Germinal center (tissue), 1 donor: Measurements from ENCODE around the gene PLCD3.

Experiments
- DNase-seq: peaks from one replicate; pipeline ENCODE4 v3.0.0; 2012; ENCODE audit warnings: mixed read lengths, low spot score

The PLCD3 gene

DNA sequence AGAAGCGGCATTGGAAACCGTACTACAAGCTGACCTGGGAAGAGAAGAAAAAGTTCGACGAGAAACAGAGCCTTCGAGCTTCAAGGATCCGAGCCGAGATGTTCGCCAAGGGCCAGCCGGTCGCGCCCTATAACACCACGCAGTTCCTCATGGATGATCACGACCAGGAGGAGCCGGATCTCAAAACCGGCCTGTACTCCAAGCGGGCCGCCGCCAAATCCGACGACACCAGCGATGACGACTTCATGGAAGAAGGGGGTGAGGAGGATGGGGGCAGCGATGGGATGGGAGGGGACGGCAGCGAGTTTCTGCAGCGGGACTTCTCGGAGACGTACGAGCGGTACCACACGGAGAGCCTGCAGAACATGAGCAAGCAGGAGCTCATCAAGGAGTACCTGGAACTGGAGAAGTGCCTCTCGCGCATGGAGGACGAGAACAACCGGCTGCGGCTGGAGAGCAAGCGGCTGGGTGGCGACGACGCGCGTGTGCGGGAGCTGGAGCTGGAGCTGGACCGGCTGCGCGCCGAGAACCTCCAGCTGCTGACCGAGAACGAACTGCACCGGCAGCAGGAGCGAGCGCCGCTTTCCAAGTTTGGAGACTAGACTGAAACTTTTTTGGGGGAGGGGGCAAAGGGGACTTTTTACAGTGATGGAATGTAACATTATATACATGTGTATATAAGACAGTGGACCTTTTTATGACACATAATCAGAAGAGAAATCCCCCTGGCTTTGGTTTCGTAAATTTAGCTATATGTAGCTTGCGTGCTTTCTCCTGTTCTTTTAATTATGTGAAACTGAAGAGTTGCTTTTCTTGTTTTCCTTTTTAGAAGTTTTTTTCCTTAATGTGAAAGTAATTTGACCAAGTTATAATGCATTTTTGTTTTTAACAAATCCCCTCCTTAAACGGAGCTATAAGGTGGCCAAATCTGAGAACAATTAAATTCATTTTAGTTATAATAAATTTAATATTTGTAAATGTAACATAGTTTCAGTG, 17.7 kb upstream of the PLCD3 start:
- no peak for DNase-seq

DNA sequence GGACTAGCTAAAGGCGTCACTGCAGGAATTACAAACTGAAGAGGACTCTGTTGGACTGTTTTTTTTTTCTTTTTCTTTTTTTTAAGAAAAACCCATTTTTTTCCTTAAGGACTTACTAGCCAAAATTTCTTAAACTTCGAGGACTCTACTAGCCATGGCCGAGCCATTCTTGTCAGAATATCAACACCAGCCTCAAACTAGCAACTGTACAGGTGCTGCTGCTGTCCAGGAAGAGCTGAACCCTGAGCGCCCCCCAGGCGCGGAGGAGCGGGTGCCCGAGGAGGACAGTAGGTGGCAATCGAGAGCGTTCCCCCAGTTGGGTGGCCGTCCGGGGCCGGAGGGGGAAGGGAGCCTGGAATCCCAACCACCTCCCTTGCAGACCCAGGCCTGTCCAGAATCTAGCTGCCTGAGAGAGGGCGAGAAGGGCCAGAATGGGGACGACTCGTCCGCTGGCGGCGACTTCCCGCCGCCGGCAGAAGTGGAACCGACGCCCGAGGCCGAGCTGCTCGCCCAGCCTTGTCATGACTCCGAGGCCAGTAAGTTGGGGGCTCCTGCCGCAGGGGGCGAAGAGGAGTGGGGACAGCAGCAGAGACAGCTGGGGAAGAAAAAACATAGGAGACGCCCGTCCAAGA, 16.8 kb upstream of the PLCD3 start:
- peak; percentile 78 for DNase-seq

DNA sequence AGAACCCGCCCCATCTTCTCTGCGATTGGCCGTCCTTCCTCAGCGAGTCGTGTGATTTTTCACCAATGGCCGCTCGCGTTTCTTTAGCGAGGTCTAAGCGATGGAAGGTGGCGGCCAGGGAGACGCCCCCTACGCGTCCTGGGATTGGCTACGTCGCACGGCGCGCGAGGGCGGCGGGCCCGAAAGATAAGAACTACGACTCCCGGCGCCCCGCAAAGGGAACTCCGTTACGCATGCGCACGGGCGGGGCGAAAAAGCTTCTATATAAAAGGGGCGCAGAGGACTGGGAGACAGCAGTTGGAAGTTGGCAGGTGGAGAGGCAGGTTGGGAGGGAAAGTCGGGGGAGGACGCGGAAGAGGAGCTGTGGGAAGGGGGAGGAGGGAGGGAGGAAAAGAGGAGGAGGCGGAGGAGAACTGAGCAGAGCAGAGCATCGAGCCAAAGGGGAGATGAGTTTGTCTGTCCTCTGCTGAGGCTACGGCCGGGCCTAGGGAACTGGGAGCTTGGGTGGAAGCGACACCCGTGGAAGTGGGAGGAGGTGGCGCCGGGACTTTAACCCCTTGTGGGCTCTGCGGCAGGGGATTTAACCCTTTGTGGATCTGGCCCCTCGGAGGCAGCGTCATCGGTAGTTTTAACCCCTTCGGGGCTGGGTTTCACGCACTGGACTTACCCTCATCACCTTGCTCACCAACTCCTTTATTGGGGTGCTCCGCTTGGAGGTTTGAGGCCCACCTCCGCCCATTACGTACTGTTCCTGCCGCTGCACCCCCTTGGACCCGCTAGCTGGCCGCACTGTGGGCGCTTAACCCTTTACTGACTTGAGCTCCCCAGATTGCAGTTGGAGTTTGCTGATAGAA, 16.1 kb upstream of the PLCD3 start, which contains the start of gene HEXIM1:
HEXIM1 (plus strand) TSS at position 293 of the 854 bp plus-strand sequence. CDS start 716 bp downstream, outside the sequence.
- DNase-seq: peak; percentile 99

DNA sequence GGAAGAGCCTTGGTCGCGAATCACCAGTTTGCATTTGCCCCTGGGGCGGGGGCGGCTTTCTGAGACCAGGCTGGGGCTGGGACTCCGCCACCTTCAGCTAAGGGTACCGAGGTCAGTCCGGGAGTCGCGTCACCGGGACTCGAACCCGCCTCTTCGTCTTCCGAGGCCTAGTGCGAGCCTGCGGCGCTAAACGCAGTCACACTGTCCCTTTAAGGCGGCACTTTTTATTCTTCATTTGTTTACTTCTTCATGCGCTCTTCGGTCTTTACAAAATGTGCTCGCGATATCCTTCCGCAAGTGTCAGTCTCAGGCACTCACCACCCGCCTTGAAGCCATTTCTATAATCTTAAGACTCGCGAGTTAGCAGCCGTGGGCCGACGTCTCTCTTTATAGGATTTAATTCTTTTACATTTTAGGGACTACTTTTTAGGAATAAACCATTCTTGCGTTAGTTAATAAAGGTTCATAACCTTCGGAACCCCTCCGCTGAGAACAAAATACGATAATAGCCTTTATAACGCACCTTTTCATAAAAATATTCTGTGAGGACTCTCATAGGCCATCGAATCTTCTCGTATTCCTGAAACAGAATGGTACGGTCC, 15.4 kb upstream of the PLCD3 start:
- peak; percentile 71 for DNase-seq

DNA sequence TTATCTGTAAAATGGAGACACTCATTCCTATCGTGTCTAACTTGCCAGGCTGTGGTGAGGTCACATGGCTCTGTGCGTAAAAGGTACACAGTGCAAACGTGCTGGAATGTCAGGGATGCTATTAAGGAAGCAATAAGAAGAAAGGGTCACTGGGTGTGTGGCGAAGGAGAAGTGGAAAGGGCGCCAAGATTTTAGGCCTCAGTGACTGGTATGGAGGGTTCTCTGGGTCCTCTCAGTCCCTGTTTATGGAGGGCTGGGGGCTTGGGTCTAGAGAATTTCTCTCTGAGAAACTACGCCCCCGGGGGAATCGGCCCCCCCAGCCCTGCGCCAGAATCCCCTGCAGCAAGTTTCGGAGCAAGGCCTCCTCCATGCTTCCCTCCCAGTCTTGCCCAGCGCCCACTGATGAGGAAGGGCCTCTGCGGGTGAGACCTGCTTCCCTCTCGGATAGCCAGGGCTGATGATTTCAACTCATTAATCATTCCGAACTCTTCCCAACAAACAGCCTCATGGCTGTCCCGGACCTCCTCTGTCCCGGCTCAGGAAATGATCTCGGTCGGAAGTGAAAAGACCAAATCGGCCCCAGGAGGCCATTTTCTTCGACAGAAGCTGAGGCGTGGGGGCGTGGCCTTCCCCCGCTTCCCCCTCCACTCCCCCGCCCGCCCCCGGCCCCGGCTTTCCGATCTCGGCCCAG, 14.7 kb upstream of the PLCD3 start:
- DNase-seq: peak; percentile 60

DNA sequence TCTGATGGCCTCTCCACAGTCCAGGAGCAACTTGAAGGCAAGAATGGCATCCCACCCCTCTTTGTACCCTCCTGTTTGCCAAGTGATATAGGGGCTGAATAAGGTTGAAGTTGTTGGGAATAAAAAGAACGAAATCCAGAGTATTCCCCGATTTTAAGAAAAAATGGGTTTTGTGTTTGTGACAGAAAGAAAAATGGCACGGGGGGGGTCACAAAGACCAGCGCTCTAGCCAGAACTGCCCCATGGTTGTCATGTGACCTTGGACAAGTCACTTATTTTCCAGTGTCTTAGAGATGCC, 14.2 kb upstream of the PLCD3 start:
- no peak for DNase-seq

DNA sequence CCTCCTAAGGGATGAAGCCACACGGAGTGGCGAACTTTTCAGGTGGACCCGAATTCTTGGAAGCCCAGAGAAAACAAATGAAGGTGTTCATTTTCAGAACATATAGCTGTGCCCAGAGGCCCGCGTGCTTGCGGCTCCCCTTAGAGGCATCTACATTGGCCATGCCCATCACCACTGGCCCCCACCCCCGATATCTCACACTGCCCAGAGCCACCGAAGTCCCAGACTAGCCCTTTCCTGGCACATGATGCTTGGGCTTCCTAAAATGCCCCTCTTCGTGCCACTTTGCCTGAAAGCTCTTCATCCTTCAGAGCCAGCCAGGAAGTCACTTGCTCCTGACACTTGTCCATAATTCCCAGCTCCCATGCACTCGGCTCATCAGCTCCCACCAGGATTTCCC, 13.9 kb upstream of the PLCD3 start:
- no peak for DNase-seq

DNA sequence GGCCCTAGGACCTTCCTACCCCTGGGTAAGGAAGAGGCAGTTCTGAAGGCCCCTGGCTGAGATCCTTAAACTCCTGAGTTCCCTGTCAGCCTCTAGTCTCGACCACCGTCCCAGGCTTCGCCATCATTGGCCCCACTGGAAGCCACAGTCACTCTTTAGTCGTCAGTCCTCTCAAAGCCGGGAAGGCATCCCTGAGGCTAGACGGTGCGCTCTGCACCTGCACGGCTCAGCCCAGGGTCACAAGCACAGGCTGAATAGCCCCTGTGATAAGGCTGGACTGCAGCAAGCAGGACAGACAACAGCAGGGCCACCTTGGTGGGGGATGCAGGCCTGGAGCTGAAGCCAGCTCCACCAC, 12.7 kb upstream of the PLCD3 start:
- DNase-seq: no peak

DNA sequence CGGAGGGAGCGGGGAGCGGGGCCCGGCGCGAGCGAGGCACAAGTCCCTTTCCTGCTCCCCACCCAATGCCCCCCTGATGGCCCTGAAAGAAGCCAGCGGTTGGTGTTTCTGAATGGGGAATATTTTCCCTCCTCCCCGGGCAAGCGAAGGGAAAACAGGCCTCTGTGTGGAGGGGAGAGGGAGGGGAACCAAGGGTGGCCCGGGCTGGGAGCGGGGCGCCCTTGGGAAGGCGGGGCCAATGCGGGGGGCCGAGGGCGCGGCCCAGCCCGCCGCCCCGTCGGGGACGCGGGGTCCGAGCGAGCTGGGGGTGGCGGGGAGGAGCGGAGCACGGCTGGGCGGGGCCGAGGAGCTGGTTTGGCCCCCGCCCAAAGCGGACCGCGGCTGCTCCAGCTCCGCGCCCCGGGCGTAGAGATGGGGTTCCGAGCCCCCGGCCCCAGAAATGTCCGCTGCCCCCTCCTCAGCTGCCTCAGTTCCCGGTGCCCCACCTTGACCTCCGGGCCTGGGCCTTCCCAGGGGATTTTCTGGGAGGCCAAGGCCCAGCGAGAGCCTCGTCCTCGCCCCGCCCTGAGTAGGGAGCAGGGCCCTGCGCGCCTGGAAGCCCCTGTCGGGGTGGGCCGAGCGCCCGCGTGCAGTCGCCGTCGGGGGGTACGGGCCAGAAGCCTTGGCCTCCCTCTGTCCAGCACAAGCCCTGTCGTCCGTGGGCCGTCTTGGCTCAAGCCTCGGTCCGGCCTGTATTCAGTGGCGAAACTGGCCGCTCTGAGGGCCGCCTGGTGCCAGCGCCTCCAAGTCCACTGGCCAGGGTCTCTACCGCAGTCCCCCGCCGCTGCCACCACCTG, 12.1 kb upstream of the PLCD3 start:
- DNase-seq: no peak

DNA sequence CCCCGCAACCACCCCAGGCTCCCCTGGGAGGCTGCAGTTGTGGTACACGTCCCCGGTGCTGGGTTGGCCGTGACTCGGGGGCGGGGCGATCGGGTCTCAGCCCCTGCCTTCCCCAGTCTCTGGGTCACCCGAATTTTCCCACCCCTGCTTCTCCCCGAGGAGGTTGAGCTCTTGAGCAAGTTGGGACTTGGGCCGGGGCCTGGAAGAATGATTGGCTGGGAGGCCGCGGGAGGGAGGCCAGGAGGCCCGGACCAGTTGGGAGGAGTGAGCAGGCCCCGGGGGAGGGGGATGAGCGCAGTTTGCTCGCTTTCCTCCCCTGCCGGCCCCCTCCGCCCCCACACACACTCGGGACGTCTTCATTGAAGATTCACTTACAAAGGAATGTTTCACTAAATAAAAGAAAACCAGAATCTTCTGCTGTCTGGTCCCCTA, 11.5 kb upstream of the PLCD3 start:
- peak; percentile 40 for DNase-seq

DNA sequence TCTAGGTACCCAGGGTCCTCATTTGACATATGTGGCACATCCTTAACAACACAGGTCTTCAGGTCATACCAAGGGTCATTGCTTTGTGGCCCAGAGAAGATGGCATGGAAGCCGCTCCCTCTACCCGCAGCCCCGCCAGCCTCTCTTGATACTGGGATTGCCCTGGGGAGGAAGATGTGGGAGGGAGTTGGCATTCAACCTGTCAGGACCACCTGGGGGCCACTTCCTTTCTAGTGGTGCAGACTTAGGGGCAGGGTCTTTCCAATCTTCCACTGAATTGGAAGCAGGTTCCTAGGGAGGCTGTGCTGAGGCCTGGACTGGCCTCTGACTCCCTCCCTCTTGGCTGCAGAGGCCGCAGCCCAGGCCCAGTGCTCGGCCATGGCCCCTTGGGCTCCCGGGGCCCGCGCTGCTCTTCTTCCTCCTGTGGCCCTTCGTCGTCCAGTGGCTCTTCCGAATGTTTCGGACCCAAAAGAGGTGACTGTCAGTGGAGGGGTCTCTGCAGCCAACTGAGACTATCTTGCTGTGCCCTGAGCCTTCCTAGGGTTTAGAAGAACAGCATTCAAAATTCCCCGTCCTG, 10.9 kb upstream of the PLCD3 start:
- no peak for DNase-seq

DNA sequence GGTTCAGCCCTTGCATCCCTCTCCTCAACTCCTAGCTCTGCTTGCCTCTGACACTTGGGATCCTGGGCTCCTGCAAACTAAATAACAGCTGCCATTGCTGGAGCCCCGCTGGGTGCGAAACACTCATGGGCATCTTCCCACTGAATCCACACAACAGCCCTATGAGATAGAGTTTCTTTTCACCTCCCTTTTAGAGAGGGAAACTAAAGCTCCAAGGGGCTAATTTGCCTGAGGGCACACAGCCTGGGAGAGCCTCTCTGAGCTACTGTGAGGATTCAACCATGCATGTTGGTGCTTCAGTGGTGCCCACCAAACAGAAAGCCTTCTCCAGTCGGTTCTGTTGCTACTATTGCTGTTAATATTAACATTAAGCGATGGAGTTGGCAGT, 7.2 kb upstream of the PLCD3 start:
- no peak for DNase-seq

DNA sequence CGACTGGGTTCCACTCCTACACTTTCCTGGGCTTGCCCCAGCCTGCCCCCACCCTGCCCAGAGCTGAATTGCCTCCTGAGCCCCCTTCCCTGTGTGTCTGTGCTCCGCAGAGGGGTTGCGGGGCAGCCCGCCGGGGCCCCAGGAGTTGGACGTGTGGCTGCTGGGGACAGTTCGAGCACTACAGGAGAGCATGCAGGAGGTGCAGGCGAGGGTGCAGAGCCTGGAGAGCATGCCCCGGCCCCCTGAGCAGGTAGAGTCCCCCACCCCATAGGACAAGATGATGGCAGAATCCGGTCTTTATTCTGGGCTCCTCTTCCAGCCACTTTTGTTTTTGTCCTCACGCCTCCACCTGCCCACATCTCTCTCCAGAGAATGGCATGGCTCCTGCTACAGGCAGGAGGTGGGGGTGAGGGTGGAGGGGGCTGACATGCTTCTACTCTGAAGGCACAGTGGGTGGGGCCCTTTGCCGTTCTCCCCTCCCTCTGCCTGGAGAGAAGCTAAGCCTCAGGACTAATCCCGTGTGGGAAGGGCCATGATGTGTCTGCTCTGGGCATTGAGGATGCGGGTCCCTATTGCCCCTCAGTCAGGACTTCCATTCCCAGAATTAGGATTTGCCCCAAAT, 6.7 kb upstream of the PLCD3 start:
- no peak for DNase-seq

DNA sequence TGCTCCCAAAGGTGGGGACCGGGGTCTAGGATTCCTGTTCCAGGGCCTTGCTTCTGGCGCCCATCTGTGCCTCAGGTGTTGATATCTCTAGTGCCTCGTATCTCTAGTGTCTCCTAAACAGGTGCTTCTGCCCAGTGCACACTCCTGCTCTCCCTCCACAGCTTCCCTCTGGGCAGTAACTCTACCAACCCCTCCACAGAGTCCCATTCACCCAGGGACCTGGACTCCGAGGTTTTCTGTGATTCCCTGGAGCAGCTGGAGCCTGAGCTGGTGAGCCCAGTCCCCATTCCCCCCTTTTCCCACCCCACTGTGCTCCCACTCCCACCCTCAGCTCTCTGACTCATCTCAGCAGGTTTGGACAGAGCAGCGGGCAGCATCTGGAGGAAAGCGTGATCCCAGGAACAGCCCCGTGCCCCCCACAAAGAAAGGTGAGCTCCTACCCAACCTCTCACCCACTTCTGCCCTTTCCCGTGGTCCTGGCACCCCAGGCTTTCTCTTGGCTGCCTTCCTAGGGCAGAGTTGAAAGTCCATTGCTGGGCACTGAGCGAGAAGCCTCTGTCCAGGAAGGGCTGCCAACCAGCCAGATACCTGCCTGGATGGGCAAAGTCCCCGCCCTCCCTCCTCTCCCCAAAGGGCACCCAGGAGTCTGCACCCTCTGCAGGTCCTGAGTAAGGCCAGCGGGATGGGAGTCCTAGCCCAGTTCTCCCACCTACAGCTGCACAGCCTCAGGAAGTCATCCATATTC, 5.4 kb upstream of the PLCD3 start:
- DNase-seq: no peak

DNA sequence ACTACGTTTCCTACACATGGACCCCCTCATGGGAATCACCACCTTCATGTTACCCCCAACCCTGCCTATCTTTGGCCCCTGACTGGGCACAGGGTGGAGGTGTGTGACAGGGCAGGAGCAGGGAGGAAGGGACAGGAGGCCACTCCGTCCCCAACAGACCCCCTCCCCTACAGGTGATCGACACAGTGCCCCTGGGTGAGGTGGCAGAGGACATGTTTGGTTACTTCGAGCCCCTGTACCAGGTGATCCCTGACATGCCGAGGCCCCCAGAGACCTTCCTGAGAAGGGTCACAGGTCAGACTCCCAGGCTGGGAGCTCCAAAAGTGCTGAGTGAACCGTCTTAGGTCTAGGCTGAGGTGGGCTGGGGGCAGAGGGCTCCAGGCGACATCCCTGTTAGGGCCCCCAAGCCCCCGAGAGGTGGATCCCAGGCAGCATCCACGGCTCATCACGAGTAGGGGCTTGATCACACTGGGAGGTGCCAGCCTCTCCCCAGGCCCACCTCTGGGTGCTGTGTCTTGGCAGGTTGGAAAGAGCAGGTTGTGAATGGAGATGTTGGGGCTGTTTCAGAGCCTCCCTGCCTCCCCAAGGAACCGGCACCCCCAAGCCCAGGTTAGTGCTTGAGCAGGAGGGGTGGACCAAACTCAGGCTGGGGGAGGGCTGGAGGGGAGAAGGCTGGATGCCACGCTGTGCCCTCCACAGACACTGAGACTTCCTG, 4.7 kb upstream of the PLCD3 start:
- no peak for DNase-seq

DNA sequence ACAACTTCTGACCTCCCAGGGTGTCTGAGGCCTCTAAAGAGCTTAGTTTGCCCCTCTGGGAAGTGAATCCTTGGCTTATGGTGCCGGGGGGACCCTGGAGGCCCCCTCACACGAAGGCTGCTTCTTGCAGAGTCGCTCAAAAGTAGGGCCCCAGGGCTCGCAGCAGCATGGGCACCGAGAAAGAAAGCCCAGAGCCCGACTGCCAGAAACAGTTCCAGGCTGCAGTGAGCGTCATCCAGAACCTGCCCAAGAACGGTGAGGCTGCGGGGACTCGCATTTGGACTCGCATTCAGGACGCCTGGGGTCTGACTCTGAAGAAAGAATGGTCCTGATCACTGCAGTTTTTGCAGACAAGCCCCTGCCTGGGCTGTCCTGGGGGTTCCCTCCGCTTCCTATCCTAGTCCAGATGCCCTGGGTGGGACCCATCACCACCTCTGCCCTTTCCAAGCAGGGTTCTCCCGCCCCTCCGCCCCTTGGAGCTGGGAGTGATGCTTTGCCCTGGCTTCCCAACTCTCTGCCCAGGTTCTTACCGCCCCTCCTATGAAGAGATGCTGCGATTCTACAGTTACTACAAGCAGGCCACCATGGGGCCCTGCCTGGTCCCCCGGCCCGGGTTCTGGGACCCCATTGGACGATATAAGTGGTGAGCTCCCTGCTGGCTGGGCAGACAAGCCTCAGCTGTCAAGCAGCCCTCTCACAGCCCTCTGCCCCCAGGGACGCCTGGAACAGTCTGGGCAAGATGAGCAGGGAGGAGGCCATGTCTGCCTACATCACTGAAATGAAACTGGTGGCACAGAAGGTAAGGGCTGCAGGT, 3.9 kb upstream of the PLCD3 start:
- DNase-seq: no peak

DNA sequence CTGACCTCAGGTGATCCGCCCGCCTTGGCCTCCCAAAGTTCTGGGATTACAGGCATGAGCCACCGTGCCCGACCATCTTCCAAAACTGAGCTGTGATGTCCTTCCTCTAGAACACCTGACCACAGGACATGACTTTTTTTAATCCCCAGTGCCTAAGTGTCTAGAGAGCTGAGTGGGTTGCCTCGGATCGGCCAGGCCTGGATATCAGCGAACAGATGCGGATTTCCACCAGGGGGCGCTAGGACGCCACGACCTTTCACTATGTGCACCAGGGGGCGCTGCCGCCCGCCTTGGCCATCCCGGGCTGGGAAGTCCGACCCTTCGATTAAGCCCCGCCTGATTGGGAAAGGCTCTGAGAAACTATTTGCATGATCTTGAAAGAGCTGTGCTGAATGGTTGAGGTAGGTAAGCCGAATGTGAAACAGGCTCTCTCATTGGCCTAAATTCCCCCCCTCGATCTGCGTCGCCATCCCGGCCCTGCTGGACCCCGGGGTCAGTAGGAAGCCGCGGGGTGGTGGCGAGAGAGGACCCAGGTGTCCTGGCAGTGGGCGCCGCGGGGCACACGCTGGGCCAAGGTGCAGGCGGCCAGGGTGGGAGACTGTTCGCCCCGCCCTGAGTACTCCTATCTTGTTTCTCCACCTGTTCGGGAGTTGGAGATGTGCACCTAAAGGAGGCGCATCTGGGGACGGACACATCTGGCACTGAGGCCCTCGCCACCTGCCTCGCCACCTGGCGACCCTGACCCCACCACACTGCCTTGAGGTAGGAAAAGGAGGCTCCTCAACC, 3.1 kb upstream of the PLCD3 start, which contains the start of gene ACBD4:
ACBD4 (plus strand) TSS at position 496 of the 786 bp plus-strand sequence. CDS start 458 bp downstream, outside the sequence.
- peak; percentile 96 for DNase-seq
